Nephron progenitor cell (in vitro differentiated cells): ENCODE measurements around the gene CFAP77.
A peak's percentile ranks its signal among the peaks of the same experiment; 100 is the strongest.

Experiments used
- DNase-seq: peaks from one replicate; pipeline ENCODE4 v3.0.0; 2021
- H3K27ac Mint-ChIP-seq: 2 replicates; pipeline ENCODE4 v1.8.0; 2021; ENCODE audit warnings: mild to moderate bottlenecking, moderate library complexity, mixed read lengths
- H3K27me3 Mint-ChIP-seq: 2 replicates; pipeline ENCODE4 v1.8.0; 2021; ENCODE audit warnings: mild to moderate bottlenecking, low read depth, mixed read lengths; ENCODE audit not compliant: poor library complexity
- H3K36me3 Mint-ChIP-seq: 2 replicates; pipeline ENCODE4 v1.8.0; 2021; ENCODE audit warnings: low read depth, mixed read lengths
- H3K4me1 Mint-ChIP-seq: 2 replicates; pipeline ENCODE4 v1.8.0; 2021; ENCODE audit warnings: mixed read lengths
- H3K4me3 Mint-ChIP-seq: 2 replicates; pipeline ENCODE4 v1.8.0; 2021; ENCODE audit warnings: mild to moderate bottlenecking, moderate library complexity, mixed read lengths
- H3K9me3 Mint-ChIP-seq: 2 replicates; pipeline ENCODE4 v1.8.0; 2021; ENCODE audit warnings: mild to moderate bottlenecking, moderate library complexity, mixed read lengths
- CTCF ChIP-seq: fragments of 200-600 bp; sonication (generic); IDR thresholded peaks from 2 replicates; pipeline ENCODE4 v1.5.0; 2021; ENCODE audit warnings: antibody characterized with exemption

CFAP77 gene

GRCh38 chr9:132411091-132411508, 1.1 kb downstream of the CFAP77 start:
- no peaks in the 10 kb centered on the region for H3K36me3 Mint-ChIP-seq
- H3K27me3 Mint-ChIP-seq = peaks cover 89% of the 10 kb centered on the region
- no peaks in the 10 kb centered on the region for H3K9me3 Mint-ChIP-seq
- peak; percentile 82 for TF ChIP-seq CTCF
- H3K4me1 Mint-ChIP-seq = peaks cover 22% of the 10 kb centered on the region
- DNase-seq = peak; percentile 74
- no peak overlapping the region for H3K27ac Mint-ChIP-seq
- peak overlapping the region; percentile 76 for H3K4me3 Mint-ChIP-seq

GRCh38 chr9:132412089-132412488, 2.1 kb downstream of the CFAP77 start:
- peak; percentile 70 for TF ChIP-seq CTCF
- Mint-ChIP-seq H3K27me3 (peaks cover 94% of the 10 kb centered on the region), H3K27ac (no peak overlapping the region), H3K36me3 (no peaks in the 10 kb centered on the region), H3K4me3 (no peak overlapping the region), H3K9me3 (no peaks in the 10 kb centered on the region), H3K4me1 (peaks cover 14% of the 10 kb centered on the region)
- DNase-seq = peak; percentile 61

GRCh38 chr9:132413926-132414325, 3.9 kb downstream of the CFAP77 start:
- Mint-ChIP-seq H3K9me3 (no peaks in the 10 kb centered on the region), H3K27ac (no peak overlapping the region), H3K4me3 (no peak overlapping the region), H3K4me1 (peaks cover 25% of the 10 kb centered on the region), H3K27me3 (peaks cover 98% of the 10 kb centered on the region), H3K36me3 (no peaks in the 10 kb centered on the region)
- TF ChIP-seq CTCF = no peak
- no peak for DNase-seq

GRCh38 chr9:132414731-132415130, 4.7 kb downstream of the CFAP77 start:
- no peak overlapping the region for H3K4me3 Mint-ChIP-seq
- H3K9me3 Mint-ChIP-seq = no peaks in the 10 kb centered on the region
- H3K27me3 Mint-ChIP-seq = peaks cover 91% of the 10 kb centered on the region
- H3K36me3 Mint-ChIP-seq = no peaks in the 10 kb centered on the region
- TF ChIP-seq CTCF = no peak
- H3K4me1 Mint-ChIP-seq = peaks cover 33% of the 10 kb centered on the region
- no peak for DNase-seq
- H3K27ac Mint-ChIP-seq = no peak overlapping the region

- Mint-ChIP-seq H3K9me3 (no peaks in the 10 kb centered on the region), H3K27ac (no peak overlapping the region), H3K4me1 (peaks cover 33% of the 10 kb centered on the region), H3K27me3 (peaks cover 91% of the 10 kb centered on the region), H3K36me3 (no peaks in the 10 kb centered on the region), H3K4me3 (no peak overlapping the region)
- no peak for TF ChIP-seq CTCF
- no peak for DNase-seq
Measured at GRCh38 chr9:132415181-132415580, 5.2 kb downstream of the CFAP77 start.

- Mint-ChIP-seq H3K27ac (no peak overlapping the region), H3K9me3 (no peaks in the 10 kb centered on the region), H3K36me3 (no peaks in the 10 kb centered on the region), H3K27me3 (peaks cover 86% of the 10 kb centered on the region), H3K4me3 (no peak overlapping the region), H3K4me1 (peaks cover 27% of the 10 kb centered on the region)
- TF ChIP-seq CTCF = no peak
- no peak for DNase-seq
Measured at GRCh38 chr9:132418726-132419363, 8.8 kb downstream of the CFAP77 start.
